ENCODE results near the gene CSGALNACT2.

CSGALNACT2 gene

GRCh38 chr10:43226851-43227845 lies 88.9 kb downstream of the CSGALNACT2 start:
- in situ Hi-C loops (cut with HindIII; ENCODE audit: low pct_ligation_motif_present, low sequenced_read_pairs), result no loop called here
- TF ChIP-seq CTCF (IDR thresholded peaks at IDR 0.05; ENCODE audit: low read depth, low read length, missing control alignments), result no peak
- Histone ChIP-seq H3K4me3 (ENCODE audit: low read depth, low read length) (no peak overlapping the region), H3K27me3 (replicated peaks) (peaks cover 53% of the 10 kb centered on the region), H3K27ac (no peak overlapping the region), H3K36me3 (replicated peaks) (no peaks in the 10 kb centered on the region)
- DNase-seq, result no peak

DNA sequence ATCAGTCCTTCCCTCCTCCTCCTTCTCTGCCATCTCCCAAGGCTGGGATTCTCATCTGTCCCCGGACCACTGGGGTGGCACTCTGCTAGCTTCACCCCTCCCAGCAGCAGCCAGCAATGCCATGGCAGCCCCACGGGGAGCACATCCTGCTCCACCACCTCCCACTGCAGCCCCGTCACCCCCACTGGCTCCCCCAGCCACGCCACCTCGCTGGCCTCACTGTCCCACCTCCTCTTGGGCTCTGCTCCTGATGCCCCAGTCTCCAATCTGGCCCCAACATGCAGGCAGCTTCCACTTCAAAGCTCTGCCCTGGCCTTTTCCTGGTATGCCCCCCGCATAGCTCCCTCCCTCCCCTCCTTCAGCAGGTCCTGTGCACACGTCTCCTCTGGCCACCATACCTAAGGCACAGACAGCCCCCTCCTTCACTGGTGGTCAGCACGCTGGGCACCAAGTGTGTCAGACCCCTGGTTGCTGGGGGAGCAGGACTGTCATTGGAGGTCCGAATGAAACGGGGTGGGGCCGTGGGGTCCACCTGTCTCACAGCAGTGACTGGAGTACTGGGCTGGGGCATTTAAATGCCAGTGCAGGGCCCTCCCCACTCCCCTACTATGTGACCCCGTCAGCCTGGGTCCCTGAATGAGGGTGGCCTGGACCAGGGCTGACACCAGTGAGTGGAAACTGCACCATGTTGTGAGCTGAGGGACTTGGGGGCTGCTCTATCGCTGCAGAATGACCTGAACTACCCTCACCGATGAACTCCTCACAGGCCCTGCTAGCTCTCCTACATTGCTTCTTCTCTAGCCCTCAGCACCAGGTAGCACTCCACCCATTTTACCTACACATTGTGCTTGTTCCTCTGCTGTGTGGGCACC lies 89.9 kb downstream of the CSGALNACT2 start:
- Histone ChIP-seq H3K4me3 (ENCODE audit: low read depth, low read length) (no peak overlapping the region), H3K36me3 (replicated peaks) (no peaks in the 10 kb centered on the region), H3K27me3 (replicated peaks) (peaks cover 53% of the 10 kb centered on the region), H3K27ac (no peak overlapping the region)
- DNase-seq, result no peak
- in situ Hi-C loops (cut with HindIII; ENCODE audit: low pct_ligation_motif_present, low sequenced_read_pairs), result no loop called here
- no peak for TF ChIP-seq CTCF (IDR thresholded peaks at IDR 0.05; ENCODE audit: low read depth, low read length, missing control alignments)

- Histone ChIP-seq H3K27me3 (replicated peaks) (peaks cover 53% of the 10 kb centered on the region), H3K36me3 (replicated peaks) (no peaks in the 10 kb centered on the region), H3K4me3 (ENCODE audit: low read depth, low read length) (no peak overlapping the region), H3K27ac (no peak overlapping the region)
- no peak for DNase-seq
- no peak for TF ChIP-seq CTCF (IDR thresholded peaks at IDR 0.05; ENCODE audit: low read depth, low read length, missing control alignments)
- in situ Hi-C loops (cut with HindIII; ENCODE audit: low pct_ligation_motif_present, low sequenced_read_pairs), result no loop called here
Measured at GRCh38 chr10:43228783-43229207, 90.5 kb downstream of the CSGALNACT2 start.

DNA sequence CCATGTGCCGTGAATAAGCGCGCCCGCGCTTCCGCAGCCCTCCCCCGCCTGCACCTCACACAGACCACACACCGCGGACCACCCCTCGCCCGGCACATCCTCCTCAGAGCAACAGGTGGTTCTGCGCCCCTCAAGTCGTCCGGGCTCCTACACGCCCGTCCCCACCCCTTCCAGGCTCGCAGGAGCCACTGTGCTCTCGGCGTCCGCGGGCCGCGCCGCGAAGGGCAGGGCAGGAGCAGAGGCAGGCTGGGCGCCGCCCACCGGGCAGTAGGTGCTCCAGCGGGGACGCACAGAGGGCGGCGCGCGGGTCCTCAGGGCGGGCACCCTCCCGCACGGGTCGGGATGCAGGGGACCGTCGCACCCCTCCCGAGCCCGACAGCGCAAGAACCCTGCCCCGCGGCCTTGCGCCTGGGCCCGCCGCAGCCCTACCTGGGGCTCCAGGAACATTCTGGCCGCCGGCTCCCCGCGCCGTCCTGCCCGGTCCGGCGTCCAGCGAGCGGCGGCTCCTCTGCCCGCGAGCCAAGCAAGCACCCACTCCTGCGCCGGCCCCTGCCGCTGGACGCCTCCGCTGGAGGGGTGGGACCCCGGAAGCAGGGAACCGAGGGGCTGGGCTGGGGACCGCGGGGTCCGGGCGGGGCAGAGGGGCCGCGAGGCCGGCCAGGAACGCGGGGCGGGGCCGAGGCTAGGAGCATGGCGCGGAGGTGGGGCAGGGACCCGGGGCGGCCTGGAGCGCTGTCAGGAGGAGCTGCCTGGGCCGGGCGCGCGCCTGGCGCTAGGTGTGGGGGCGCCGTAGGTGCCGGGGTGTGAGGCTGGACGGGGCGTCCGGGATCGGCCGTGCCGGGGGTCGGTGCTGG lies 91.2 kb downstream of the CSGALNACT2 start:
- Histone ChIP-seq H3K36me3 (replicated peaks) (no peaks in the 10 kb centered on the region), H3K27me3 (replicated peaks) (peaks cover 53% of the 10 kb centered on the region), H3K4me3 (ENCODE audit: low read depth, low read length) (no peak overlapping the region), H3K27ac (no peak overlapping the region)
- no peak for TF ChIP-seq CTCF (IDR thresholded peaks at IDR 0.05; ENCODE audit: low read depth, low read length, missing control alignments)
- no peak for DNase-seq
- in situ Hi-C loops (cut with HindIII; ENCODE audit: low pct_ligation_motif_present, low sequenced_read_pairs), result no loop called here
